ENCODE measurements around the gene MUL1. TPM values are rescaled to one million over a fixed set of nuclear protein-coding genes. Genes with fewer than 3 reads are reported as not detected.

The MUL1 gene
- total and polyA plus RNA-seq, 2 of the 4 experiments (the other 2 are of a cell fraction), result 20.7 to 21.1 TPM

DNA sequence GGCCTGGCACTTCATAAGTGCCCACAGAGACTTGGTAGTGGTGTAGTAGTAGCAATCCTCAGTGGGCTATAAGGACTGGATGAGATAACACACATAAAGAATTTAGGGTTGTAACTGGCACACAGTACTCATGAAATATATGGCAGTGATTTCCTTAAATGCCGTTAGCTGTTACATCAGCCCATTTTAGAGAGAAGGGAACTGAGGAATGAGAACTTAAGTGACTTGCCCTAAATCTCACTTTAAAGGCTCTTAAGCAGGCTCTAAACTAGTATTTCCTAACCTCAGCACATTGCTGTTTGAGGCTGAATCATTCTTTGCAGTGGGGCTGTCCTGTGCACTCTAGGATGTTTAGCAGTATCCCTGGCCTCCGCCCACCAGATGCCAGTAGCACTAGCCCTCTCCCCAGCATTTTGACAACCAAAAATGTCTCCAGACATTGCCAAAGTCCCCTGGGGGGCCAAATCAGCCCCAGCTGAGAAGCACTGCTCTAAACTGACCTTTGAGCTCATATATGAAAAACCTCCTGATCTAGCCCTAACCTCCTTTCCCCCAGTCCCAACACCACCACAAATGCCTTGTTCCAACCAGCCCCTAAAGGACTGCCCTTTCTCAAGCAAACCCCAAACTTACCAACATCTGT lies 33.5 kb downstream of the MUL1 start:
- Histone ChIP-seq H2AK5ac (ENCODE audit: low read depth, low read length) (no peak overlapping the region; the same call in 1 of the 2 replicates), H3K9me1 (ENCODE audit: insufficient read depth, low read length) (peaks cover 21% of the 10 kb centered on the region), H3K4me2 (ENCODE audit: low read depth, low read length) (no peak overlapping the region), H3K9ac (ENCODE audit: low read depth, low read length) (no peak overlapping the region), H3K36me3 (ENCODE audit: control insufficient read depth, insufficient read depth, low read length) (no peaks in the 10 kb centered on the region), H4K8ac (ENCODE audit: low read depth in 2 of 2, low read length in 2 of 2) (no peak overlapping the region), H3K4ac (ENCODE audit: low read depth, low read length) (no peak overlapping the region; the same call in 1 of the 2 replicates), H3K56ac (ENCODE audit: extremely low read depth, insufficient read depth, low read length) (no peak overlapping the region), H2BK15ac (ENCODE audit: low read depth, low read length) (no peak overlapping the region), H3K79me1 (ENCODE audit: low read depth in 1 of 2, low read length in 2 of 2) (peaks cover 6 to 29% of the 10 kb centered on the region in 2 experiments; a peak in 3 of 4 replicates), H3K18ac (ENCODE audit: low read depth, low read length) (no peak overlapping the region), H3K4me3 (ENCODE audit: insufficient read depth, low read depth, low read length) (no peak overlapping the region), H4K5ac (ENCODE audit: low read depth, low read length) (no peak overlapping the region), H3K9me3 (ENCODE audit: control insufficient read depth, insufficient read depth, low read length) (no peaks in the 10 kb centered on the region), H2AFZ (replicated peaks; ENCODE audit: low read length, poor library complexity) (no peak overlapping the region), H3K14ac (replicated peaks; ENCODE audit: low read depth, low read length) (no peak overlapping the region), H3K27me3 (ENCODE audit: control insufficient read depth, insufficient read depth, low read length) (no peaks in the 10 kb centered on the region), H2AK9ac (replicated peaks; ENCODE audit: low read depth, low read length, poor library complexity) (no peak overlapping the region), H4K20me1 (ENCODE audit: insufficient read depth, low read length) (peaks cover 3% of the 10 kb centered on the region; the same call in 1 of the 2 replicates), H2BK20ac (ENCODE audit: low read depth, low read length) (no peak overlapping the region), H3K27ac (ENCODE audit: insufficient read depth, low read length) (no peak overlapping the region), H2BK5ac (ENCODE audit: low read depth, low read length, poor library complexity, severe bottlenecking) (no peak overlapping the region), H4K91ac (ENCODE audit: insufficient read depth, low read depth, low read length) (no peak overlapping the region), H2BK120ac (ENCODE audit: low read depth, low read length) (no peak overlapping the region), H3K4me1 (ENCODE audit: control insufficient read depth, insufficient read depth, low read length) (peaks cover 20% of the 10 kb centered on the region), H3K23ac (ENCODE audit: low read depth, low read length) (no peak overlapping the region)
- intact Hi-C loops (cut with micrococcal nuclease), result no loop called here
- CTCF ChIA-PET, result no interaction called here
- dilution Hi-C loops (cut with HindIII; ENCODE audit: low sequenced_read_pairs, unreplicated experiment), result no loop called here
- TF ChIP-seq RAD21 (IDR thresholded peaks at IDR 0.05; ENCODE audit: low read length) (no peak), SMC3 (IDR thresholded peaks at IDR 0.05; ENCODE audit: low read depth, low read length) (no peak), CEBPB (IDR thresholded peaks at IDR 0.05; ENCODE audit: low read depth, low read length) (no peak), CTCF (conservative IDR thresholded peaks at IDR 0.05; ENCODE audit: low read depth, low read length) (no peak)
- POLR2A ChIA-PET (ENCODE audit: unreplicated experiment), result no interaction called here
- in situ Hi-C loops (cut with MboI; ENCODE audit: low sequenced_read_pairs), result no loop called here
- no TSS peak for BruUV-seq (replicated peaks)
- ATAC-seq (ENCODE audit: low read depth), result peak; percentile 50
- 80% methylated on average over 1 of the region's 2 CpGs; no CpG with 5 or more reads in 1 of the 2 experiments for WGBS, 2 experiments (ENCODE audit: extremely low coverage in 2 of 2, insufficient read length in 1 of 2)
- peak; percentile 30 for DNase-seq

Data from IMR-90 (cell line).